Peyer's patch (tissue), 4 donors: Measurements from ENCODE around the gene ARMC9. TPM values are rescaled to one million over a fixed set of nuclear protein-coding genes. Genes with fewer than 3 reads are reported as not detected.

Experiments used
- DNase-seq, 3 donors: peaks; one replicate each; pipeline ENCODE4 v3.0.0-alpha.2; 2017 to 2019
- H3K27ac ChIP-seq, 4 donors: fragments of 200-600 bp; sonication (generic); one replicate each; pipeline ENCODE4 v1.5.1; 2016 to 2019
- H3K27me3 ChIP-seq, 2 donors: fragments of 200-600 bp; sonication (generic); one replicate each; pipeline ENCODE4 v1.5.1; 2019
- H3K36me3 ChIP-seq, 3 donors: fragments of 200-600 bp; sonication (generic); one replicate each; pipeline ENCODE4 v1.5.1; 2016 to 2019
- H3K4me1 ChIP-seq, 4 donors: fragments of 200-600 bp; sonication (generic); one replicate each; pipeline ENCODE4 v1.5.1; 2016 to 2019
- H3K4me3 ChIP-seq, 4 donors: fragments of 200-600 bp; sonication (generic); 1 replicate in 3 of 4; 2 replicates in 1 of 4; pipeline ENCODE4 v1.5.1; 2016 to 2019; ENCODE audit warnings: mild to moderate bottlenecking in 1 of 4
- H3K9me3 ChIP-seq, 4 donors: fragments of 200-600 bp; sonication (generic); one replicate each; pipeline ENCODE4 v1.5.1; 2016 to 2019; ENCODE audit warnings: mild to moderate bottlenecking in 1 of 4
- CTCF ChIP-seq, 6 experiments: fragments of 450-650 bp in 4 of 6; fragments of 200-600 bp in 2 of 6; sonication (generic) in 1 of 6; IDR thresholded peaks; one replicate each; pipeline ENCODE4 v1.5.1; 2017 to 2019; ENCODE audit warnings: antibody characterized with exemption in 6 of 6, mild to moderate bottlenecking in 3 of 6, moderate library complexity in 1 of 6
- POLR2A ChIP-seq, 2 donors: fragments of 450-650 bp; IDR thresholded peaks; one replicate each; pipeline ENCODE4 v1.5.1; 2017; ENCODE audit warnings: antibody characterized with exemption in 2 of 2, mild to moderate bottlenecking in 2 of 2, moderate library complexity in 2 of 2
- total RNA-seq, 4 donors: library from RNA; depleted of rRNA; stranded (reverse); fragments of >200 nt; gene quantifications; one replicate each; pipeline ENCODE4 v1.1.0, GENCODE V29; 2016

Gene ARMC9
- total RNA-seq, 4 donors from 2014 or later, result 3.3 to 15.7 (median 10.5) TPM

GRCh38 chr2:231259104-231259503, 60.7 kb downstream of the ARMC9 start:
- Histone ChIP-seq H3K4me1 (peaks cover 0 to 11% (median 0%) of the 10 kb centered on the region in 4 donors), H3K4me3 (no peak overlapping the region), H3K27ac (peak overlapping the region in 1 of 4 donors; percentile 59), H3K27me3 (no peaks in the 10 kb centered on the region), H3K36me3 (peaks cover 0 to 3% (median 0%) of the 10 kb centered on the region in 3 donors), H3K9me3 (no peaks in the 10 kb centered on the region)
- DNase-seq, result no peak
- TF ChIP-seq CTCF (IDR thresholded peaks at IDR 0.05), result no peak
- TF ChIP-seq POLR2A (IDR thresholded peaks at IDR 0.05), result no peak

- Histone ChIP-seq H3K27me3 (no peaks in the 10 kb centered on the region), H3K4me1 (peaks cover 0 to 11% (median 0%) of the 10 kb centered on the region in 4 donors), H3K9me3 (no peaks in the 10 kb centered on the region), H3K27ac (no peak overlapping the region), H3K36me3 (peaks cover 0 to 3% (median 0%) of the 10 kb centered on the region in 3 donors), H3K4me3 (no peak overlapping the region)
- TF ChIP-seq CTCF (IDR thresholded peaks at IDR 0.05), result no peak
- no peak for TF ChIP-seq POLR2A (IDR thresholded peaks at IDR 0.05)
- DNase-seq, result no peak
These were observed 62.2 kb downstream of the ARMC9 start for GRCh38 chr2:231260442-231261208.

- H3K9me3 ChIP-seq, result no peaks in the 10 kb centered on the region
- peaks cover 0 to 10% (median 0%) of the 10 kb centered on the region in 4 donors for H3K4me1 ChIP-seq
- TF ChIP-seq POLR2A (IDR thresholded peaks at IDR 0.05) (no peak), CTCF (IDR thresholded peaks at IDR 0.05) (no peak)
- no peaks in the 10 kb centered on the region for H3K27me3 ChIP-seq
- H3K27ac ChIP-seq, result no peak overlapping the region
- H3K4me3 ChIP-seq, result no peak overlapping the region
- peaks cover 0 to 3% (median 0%) of the 10 kb centered on the region in 3 donors for H3K36me3 ChIP-seq
- DNase-seq, result no peak
These were observed 64.8 kb downstream of the ARMC9 start for GRCh38 chr2:231263118-231263831.

GRCh38 chr2:231270221-231271114, 72.0 kb downstream of the ARMC9 start:
- no peak for DNase-seq

More at GRCh38 chr2:231270221-231271114, 72.0 kb downstream of the ARMC9 start:
- H3K4me3 ChIP-seq, result no peak overlapping the region
- H3K36me3 ChIP-seq, result peaks cover 0 to 16% (median 0%) of the 10 kb centered on the region in 3 donors
- TF ChIP-seq POLR2A (IDR thresholded peaks at IDR 0.05) (no peak), CTCF (IDR thresholded peaks at IDR 0.05) (no peak)
- H3K27me3 ChIP-seq, result no peaks in the 10 kb centered on the region
- H3K9me3 ChIP-seq, result no peaks in the 10 kb centered on the region
- H3K4me1 ChIP-seq, result no peaks in the 10 kb centered on the region
- H3K27ac ChIP-seq, result peak overlapping the region in 1 of 4 donors; percentile 35
